ENCODE data around the gene DLG1. TPM values are rescaled to one million over a fixed set of nuclear protein-coding genes. Genes with fewer than 3 reads are reported as not detected.
A peak's percentile ranks its signal among the peaks of the same experiment; 100 is the strongest.

Gene DLG1
- total RNA-seq, 2 donors from 2014 or later: 129 to 145 TPM

GRCh38 chr3:197325773-197326172 lies 27.4 kb upstream of the DLG1 start:
- DNase-seq: no peak
- intact Hi-C loops (cut with DNase I, micrococcal nuclease): no loop called here
- ATAC-seq: no peak

GRCh38 chr3:197322149-197322548 lies 23.7 kb upstream of the DLG1 start:
- ATAC-seq (no peak), DNase-seq (no peak)
- intact Hi-C loops (cut with DNase I, micrococcal nuclease): no loop called here

- DNase-seq: no peak
- intact Hi-C loops (cut with DNase I, micrococcal nuclease): no loop called here
- no peak for ATAC-seq
These were observed 22.2 kb upstream of the DLG1 start for GRCh38 chr3:197320582-197320981.

- no peak for ATAC-seq
- intact Hi-C loops (cut with DNase I, micrococcal nuclease): no loop called here
- DNase-seq: no peak
These were observed 19.0 kb upstream of the DLG1 start for GRCh38 chr3:197317250-197317963.

GRCh38 chr3:197312431-197312830 lies 14.0 kb upstream of the DLG1 start:
- intact Hi-C loops (cut with DNase I, micrococcal nuclease): no loop called here
- ATAC-seq (no peak), DNase-seq (no peak)

- no peak for ATAC-seq
- DNase-seq: no peak
- intact Hi-C loops (cut with DNase I, micrococcal nuclease): no loop called here
These were observed 13.2 kb upstream of the DLG1 start for GRCh38 chr3:197311591-197311990.

- DNase-seq (no peak), ATAC-seq (no peak)
- intact Hi-C loops (cut with DNase I, micrococcal nuclease): no loop called here
These were observed 11.3 kb upstream of the DLG1 start for GRCh38 chr3:197309528-197310361.

- DNase-seq: no peak
- ATAC-seq: no peak
- intact Hi-C loops (cut with DNase I, micrococcal nuclease): no loop called here
These were observed 10.2 kb upstream of the DLG1 start for GRCh38 chr3:197308591-197308990.

GRCh38 chr3:197306374-197307086 lies 8.1 kb upstream of the DLG1 start:
- ATAC-seq: no peak
- DNase-seq: no peak
- intact Hi-C loops (cut with DNase I, micrococcal nuclease): no loop called here

- ATAC-seq (no peak), DNase-seq (no peak)
- intact Hi-C loops (cut with DNase I, micrococcal nuclease): no loop called here
These were observed 7.4 kb upstream of the DLG1 start for GRCh38 chr3:197305854-197306253.

- ATAC-seq: no peak
- DNase-seq: no peak
- intact Hi-C loops (cut with DNase I, micrococcal nuclease): no loop called here
These were observed 5.0 kb upstream of the DLG1 start for GRCh38 chr3:197303452-197303851.

GRCh38 chr3:197302696-197303341 lies 4.4 kb upstream of the DLG1 start:
- ATAC-seq (no peak), DNase-seq (no peak)
- intact Hi-C loops (cut with DNase I, micrococcal nuclease): no loop called here

- no peak for DNase-seq
- intact Hi-C loops (cut with DNase I, micrococcal nuclease): no loop called here
- ATAC-seq: no peak
These were observed 3.6 kb upstream of the DLG1 start for GRCh38 chr3:197302033-197302432.

GRCh38 chr3:197300361-197300760 lies 1.9 kb upstream of the DLG1 start:
- intact Hi-C loops (cut with DNase I, micrococcal nuclease): no loop called here
- DNase-seq (no peak), ATAC-seq (no peak)

GRCh38 chr3:197298945-197299854 lies 788 bp upstream of the DLG1 start:
- intact Hi-C loops (cut with DNase I, micrococcal nuclease): no loop called here
- peak; percentile 78 to 80 for DNase-seq
- ATAC-seq: peak; percentile 62

GRCh38 chr3:197297476-197298340 lies 704 bp downstream of the DLG1 start:
- ATAC-seq: peak; percentile 77

GRCh38 chr3:197297002-197297401 lies 1.4 kb downstream of the DLG1 start:
- no peak for ATAC-seq
- no peak for DNase-seq
- intact Hi-C loops (cut with DNase I, micrococcal nuclease): no loop called here

More at GRCh38 chr3:197297476-197298340, 704 bp downstream of the DLG1 start:
- DNase-seq: peak; percentile 90 to 92
- intact Hi-C loops (cut with DNase I, micrococcal nuclease): no loop called here
